H1 (cell line): ENCODE data around the gene LARP4B. TPM values are rescaled to one million over a fixed set of nuclear protein-coding genes. Genes with fewer than 3 reads are reported as not detected.

ENCODE experiments used
- CHD7 ChIP-seq: fragments of 300-600 bp; sonication (generic); IDR thresholded peaks from 2 replicates; pipeline ENCODE4 v1.7.1; 2012; ENCODE audit warnings: low read length, moderate library complexity, mild to moderate bottlenecking, inconsistent platforms; ENCODE audit not compliant: insufficient replicate concordance
- polyA plus RNA-seq, 7 experiments: library from polyadenylated mRNA; depleted of rRNA in 3 of 7; stranded (reverse) in 5 of 7; unstranded in 2 of 7; fragments of >200 nt in 5 of 7; fragments of 200-250 nt in 2 of 7; gene quantifications; 1 replicate in 5 of 7; 2 replicates in 1 of 7; 4 replicates in 1 of 7; pipeline versions ENCODE4 v1.2.1 to v1.2.3, GENCODE V29; 2011 to 2013; ENCODE audit warnings: missing spikeins in 2 of 7, mixed read lengths in 2 of 7
- total RNA-seq: library from RNA; stranded (reverse); fragmentation: NEBNext Ultra II Directional; extraction: Animal tissue kit (Norgen Biotek cat#: 25700); gene quantifications from 2 replicates; pipeline ENCODE4 v1.2.1, GENCODE V29; 2021

LARP4B gene
- total and polyA plus RNA-seq, 2 of the 8 experiments (the other 6 are each of a cell fraction or from before 2014, with no cell fraction given) = 20.1 to 78.6 TPM

GRCh38 chr10:791639-792038 lies 139.9 kb downstream of the LARP4B start (continued):
- no peak for TF ChIP-seq CHD7
